PC-9 (cell line): ENCODE data around the gene MYO1A.
"Not testable (repeated sequence)": the region's sequence is repeated elsewhere in the genome, so short reads cannot be mapped to it uniquely, and the experiment has no call there.

ENCODE experiments used
- EZH2 ChIP-seq: fragments of 200-600 bp; sonication (generic); IDR thresholded peaks from 2 replicates; pipeline ENCODE4 v1.8.0; 2017; ENCODE audit warnings: antibody characterized with exemption, low read depth
- TF ChIP-seq, protein P1 (sequence below): fragments of 200-600 bp; sonication (generic); conservative IDR thresholded peaks from 2 replicates; pipeline ENCODE4 v1.6.1; 2017; ENCODE audit warnings: mixed run types, antibody characterized with exemption, mild to moderate bottlenecking, moderate library complexity

DNA sequence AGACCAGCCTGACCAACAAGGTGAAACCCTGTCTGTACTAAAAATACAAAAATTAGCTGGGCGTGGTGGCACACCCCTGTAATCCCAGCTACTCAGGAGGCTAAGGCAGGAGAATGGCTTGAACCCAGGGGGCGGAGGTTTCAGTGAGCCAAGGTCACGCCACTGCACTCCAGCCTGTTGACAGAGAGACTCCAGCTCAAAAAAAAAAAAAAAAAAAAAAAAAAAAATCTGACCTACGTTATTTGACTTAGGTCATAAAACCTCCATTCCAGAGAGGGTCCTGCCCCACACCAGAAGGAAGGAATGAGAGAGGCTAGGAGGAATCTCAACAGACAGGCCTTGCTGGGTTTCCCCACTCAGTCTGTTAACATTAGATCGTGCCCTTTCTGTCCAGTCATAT, 31.6 kb downstream of the MYO1A start:
- TF ChIP-seq, protein P1, sequence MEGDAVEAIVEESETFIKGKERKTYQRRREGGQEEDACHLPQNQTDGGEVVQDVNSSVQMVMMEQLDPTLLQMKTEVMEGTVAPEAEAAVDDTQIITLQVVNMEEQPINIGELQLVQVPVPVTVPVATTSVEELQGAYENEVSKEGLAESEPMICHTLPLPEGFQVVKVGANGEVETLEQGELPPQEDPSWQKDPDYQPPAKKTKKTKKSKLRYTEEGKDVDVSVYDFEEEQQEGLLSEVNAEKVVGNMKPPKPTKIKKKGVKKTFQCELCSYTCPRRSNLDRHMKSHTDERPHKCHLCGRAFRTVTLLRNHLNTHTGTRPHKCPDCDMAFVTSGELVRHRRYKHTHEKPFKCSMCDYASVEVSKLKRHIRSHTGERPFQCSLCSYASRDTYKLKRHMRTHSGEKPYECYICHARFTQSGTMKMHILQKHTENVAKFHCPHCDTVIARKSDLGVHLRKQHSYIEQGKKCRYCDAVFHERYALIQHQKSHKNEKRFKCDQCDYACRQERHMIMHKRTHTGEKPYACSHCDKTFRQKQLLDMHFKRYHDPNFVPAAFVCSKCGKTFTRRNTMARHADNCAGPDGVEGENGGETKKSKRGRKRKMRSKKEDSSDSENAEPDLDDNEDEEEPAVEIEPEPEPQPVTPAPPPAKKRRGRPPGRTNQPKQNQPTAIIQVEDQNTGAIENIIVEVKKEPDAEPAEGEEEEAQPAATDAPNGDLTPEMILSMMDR = not testable (repeated sequence)
- TF ChIP-seq EZH2 = not testable (repeated sequence)
